ENCODE measurements around the gene LASP1.

DNA sequence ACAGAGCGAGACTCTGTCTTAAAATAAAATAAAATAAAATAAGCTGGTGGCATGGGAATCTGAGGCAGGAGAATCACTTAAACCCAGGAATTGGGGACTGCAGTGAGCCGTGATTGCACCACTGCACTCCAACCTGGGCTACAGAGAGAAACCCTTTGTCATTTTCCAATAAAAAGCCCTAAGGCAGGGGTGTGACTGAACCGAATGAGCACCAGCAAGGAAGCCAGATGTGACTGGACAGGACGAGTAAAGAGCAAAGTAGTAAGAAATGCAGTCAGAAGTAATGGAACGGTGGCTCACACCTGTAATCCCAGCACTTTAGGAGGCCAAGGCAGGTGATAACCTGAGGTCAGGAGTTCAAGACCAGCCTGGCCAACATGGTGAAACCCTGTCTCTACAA lies 12.6 kb upstream of the LASP1 start:
- TF ChIP-seq, protein P1, sequence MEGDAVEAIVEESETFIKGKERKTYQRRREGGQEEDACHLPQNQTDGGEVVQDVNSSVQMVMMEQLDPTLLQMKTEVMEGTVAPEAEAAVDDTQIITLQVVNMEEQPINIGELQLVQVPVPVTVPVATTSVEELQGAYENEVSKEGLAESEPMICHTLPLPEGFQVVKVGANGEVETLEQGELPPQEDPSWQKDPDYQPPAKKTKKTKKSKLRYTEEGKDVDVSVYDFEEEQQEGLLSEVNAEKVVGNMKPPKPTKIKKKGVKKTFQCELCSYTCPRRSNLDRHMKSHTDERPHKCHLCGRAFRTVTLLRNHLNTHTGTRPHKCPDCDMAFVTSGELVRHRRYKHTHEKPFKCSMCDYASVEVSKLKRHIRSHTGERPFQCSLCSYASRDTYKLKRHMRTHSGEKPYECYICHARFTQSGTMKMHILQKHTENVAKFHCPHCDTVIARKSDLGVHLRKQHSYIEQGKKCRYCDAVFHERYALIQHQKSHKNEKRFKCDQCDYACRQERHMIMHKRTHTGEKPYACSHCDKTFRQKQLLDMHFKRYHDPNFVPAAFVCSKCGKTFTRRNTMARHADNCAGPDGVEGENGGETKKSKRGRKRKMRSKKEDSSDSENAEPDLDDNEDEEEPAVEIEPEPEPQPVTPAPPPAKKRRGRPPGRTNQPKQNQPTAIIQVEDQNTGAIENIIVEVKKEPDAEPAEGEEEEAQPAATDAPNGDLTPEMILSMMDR (IDR thresholded peaks at IDR 0.05; ENCODE audit: low read depth, low read length, poor library complexity, severe bottlenecking), result no peak
- TF ChIP-seq EZH2phosphoT487 (IDR thresholded peaks at IDR 0.05; ENCODE audit: borderline replicate concordance, low read length), result no peak

Data from DOHH2 (cell line).